Fibroblast of the aortic adventitia (primary cell): Measurements from ENCODE around the gene FAM210B. TPM values are rescaled to one million over a fixed set of nuclear protein-coding genes. Genes with fewer than 3 reads are reported as not detected.

ENCODE experiments used
- DNase-seq: peaks from one replicate; pipeline ENCODE4 v3.0.0-alpha.2; 2010; ENCODE audit warnings: low read depth
- H3K4me3 ChIP-seq: 2 replicates; pipeline ENCODE4 v1.5.1; 2011; ENCODE audit warnings: low read depth, mild to moderate bottlenecking, control low read depth, low read length, moderate library complexity
- total RNA-seq: library from RNA; depleted of rRNA; stranded (reverse); fragments of >200 nt; gene quantifications from 2 replicates; pipeline ENCODE4 v1.2.3, GENCODE V29; 2012; ENCODE audit warnings: low replicate concordance
- TF ChIP-seq, protein P1 (sequence below): IDR thresholded peaks from 2 replicates; pipeline ENCODE4 v1.5.1; 2011; ENCODE audit warnings: mild to moderate bottlenecking, low read length, control low read depth, inconsistent platforms; ENCODE audit not compliant: insufficient read depth

The FAM210B gene
- total RNA-seq, 1 donor = 53.3 TPM

DNA sequence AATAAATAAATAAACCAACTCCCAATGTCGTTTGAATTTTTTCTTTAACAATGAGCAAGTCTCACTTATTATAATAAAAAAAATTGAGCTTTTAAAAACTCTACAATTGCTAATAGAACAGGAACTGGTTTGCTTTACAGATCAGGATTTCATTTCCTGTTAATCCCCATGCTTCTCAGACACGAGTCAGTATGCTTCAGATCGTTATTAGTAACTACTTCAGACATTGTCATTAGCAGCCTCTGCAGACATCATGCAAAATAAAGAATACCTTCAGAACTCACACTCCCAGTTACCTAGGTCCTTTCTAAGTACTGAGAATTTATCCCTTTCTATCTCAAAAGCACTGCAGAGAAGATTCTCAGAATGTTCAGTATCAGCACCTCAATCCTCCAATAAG is 10.0 kb upstream of the FAM210B start:
- TF ChIP-seq, protein P1, sequence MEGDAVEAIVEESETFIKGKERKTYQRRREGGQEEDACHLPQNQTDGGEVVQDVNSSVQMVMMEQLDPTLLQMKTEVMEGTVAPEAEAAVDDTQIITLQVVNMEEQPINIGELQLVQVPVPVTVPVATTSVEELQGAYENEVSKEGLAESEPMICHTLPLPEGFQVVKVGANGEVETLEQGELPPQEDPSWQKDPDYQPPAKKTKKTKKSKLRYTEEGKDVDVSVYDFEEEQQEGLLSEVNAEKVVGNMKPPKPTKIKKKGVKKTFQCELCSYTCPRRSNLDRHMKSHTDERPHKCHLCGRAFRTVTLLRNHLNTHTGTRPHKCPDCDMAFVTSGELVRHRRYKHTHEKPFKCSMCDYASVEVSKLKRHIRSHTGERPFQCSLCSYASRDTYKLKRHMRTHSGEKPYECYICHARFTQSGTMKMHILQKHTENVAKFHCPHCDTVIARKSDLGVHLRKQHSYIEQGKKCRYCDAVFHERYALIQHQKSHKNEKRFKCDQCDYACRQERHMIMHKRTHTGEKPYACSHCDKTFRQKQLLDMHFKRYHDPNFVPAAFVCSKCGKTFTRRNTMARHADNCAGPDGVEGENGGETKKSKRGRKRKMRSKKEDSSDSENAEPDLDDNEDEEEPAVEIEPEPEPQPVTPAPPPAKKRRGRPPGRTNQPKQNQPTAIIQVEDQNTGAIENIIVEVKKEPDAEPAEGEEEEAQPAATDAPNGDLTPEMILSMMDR = no peak
- DNase-seq = peak; percentile 3
- no peak overlapping the region for H3K4me3 ChIP-seq

DNA sequence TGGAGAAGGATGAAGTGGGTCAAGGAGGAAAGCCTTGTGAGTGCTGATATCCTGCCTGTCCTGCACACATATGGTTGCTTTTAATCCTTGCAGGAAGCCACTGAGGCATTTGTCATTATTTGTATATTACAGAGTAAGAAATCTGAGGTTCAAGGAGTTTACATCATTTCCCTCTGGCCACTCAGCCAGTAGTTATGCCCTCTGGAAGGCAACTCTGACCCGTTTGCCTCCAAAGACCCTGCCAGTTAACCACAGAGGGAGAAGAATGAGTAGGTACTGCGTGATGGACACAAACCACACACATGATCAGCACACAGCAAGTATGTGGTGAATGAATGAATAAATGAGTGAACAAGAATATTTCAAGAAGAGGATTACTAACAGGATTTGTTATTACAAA is 7.9 kb upstream of the FAM210B start:
- no peak overlapping the region for H3K4me3 ChIP-seq
- DNase-seq = no peak
- TF ChIP-seq, protein P1 = no peak

DNA sequence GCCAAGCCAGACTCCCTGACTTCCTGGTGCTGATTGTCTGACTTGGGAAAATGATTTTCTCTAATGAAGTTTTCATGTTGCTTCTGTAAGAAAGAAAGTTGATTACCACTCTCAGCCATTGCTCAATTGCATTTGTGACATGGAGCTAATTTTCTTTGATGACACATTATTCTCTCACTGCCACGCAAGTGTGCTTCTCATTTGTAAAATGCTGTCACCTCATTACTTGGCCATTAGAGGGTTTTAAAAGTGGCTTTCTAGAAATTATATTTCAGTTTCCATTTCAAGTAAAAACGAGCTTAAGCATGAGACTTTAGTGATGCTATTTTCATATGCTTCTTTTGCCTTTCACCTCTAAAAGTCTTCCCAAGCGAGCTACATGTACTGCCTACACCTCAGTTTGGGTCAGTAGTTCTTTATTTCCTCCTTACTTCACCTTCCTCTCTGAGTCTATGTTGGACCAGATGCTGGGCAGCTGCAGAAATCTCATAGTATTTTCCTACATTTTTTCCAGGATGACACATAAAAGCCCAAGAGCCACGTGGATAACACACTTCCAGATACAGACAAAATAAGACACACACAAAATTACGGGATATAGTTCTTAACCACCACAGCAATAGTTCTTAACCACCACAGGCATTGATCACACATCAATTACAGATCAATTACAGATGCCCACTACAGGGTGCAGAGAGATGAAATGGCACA is 6.3 kb upstream of the FAM210B start:
- DNase-seq = no peak
- TF ChIP-seq, protein P1 = no peak
- no peak overlapping the region for H3K4me3 ChIP-seq

DNA sequence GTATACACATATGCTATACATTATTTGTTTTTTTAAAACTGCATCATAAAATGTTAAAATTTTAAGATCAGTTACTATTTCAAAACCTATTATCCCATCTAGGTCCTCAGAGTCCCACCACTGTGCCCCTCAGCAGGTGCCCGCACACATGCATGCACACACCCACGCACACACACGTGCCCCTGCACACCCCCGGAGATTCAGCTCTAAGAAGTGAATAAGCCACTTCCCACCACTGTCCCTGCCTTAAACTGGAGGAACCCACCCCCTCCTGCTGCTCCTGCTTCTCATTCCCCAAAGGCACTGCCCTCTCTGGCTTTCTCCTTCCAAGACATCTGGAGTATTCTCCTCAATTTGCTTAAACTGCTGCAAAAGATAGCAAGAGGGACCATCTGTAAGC is 5.4 kb upstream of the FAM210B start:
- TF ChIP-seq, protein P1 = no peak
- DNase-seq = no peak
- H3K4me3 ChIP-seq = no peak overlapping the region

DNA sequence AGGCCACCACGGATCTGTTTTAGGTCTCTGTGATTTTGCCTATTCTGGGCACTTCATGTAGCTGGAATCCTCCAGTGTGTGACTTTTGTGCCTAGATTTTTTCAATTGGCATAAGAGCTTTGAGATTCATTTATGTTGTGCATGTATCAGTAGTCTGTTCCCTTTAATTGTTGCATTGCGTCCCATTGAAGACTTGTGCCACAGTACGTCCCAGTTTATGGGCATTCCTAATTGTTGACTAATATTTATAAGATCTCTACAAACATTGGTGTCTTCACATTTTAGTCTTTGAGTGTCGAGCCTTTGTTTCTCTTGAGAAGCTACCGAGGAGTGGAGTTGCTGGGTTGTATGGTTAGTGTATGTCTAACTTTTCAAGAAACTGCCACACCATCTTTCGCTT is 704 bp upstream of the FAM210B start:
- TF ChIP-seq, protein P1 = no peak
- DNase-seq = no peak
- no peak overlapping the region for H3K4me3 ChIP-seq

DNA sequence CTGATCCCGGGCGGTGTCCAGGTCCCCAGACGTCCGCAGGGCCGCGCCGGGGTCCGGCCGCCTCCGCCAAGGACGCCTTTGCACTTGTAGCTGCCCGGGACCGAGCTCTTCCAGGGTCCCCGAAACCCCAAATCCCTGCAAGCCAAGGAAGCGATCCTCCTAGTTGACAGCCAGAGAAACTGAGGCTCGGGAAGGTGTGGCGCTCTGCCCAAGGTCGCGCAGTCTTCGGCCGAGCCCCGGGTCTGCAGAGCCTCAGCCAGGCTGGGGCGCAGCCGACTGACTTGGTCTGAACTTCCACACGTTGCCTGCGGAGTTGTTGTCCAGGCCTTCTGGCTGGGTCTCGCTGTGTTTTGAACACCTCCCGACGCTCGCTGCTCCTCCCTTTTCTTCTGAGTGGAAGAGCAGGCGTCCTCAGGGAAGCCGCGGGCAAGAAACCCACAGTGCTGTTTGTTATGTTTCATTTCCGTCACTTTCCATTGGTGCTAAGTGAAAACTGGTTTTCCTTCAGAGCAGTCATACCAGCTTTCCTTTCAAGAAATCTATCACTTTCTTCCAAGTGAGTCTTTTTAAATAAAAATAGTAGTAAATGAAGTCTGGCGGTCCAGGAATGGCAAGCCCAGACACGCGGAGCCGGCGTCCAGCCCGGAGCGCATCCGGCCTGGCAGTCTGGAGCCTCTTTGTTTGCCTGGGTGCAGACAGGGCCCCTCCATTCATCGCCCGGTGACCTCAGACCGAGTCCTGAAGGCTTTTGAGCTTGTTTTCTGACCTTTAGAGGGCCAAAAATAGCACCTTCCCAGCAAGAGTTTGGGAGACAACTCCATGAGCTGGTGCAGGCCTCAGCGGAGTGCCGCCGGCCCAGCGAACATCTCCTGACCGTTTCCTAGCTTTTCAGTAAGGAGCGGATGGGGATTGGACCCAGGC is 698 bp downstream of the FAM210B start:
- TF ChIP-seq, protein P1 = no peak
- peak overlapping the region; percentile 90 for H3K4me3 ChIP-seq
- peak; percentile 72 for DNase-seq
